ENCODE measurements around the gene PROM1. TPM values are rescaled to one million over a fixed set of nuclear protein-coding genes. Genes with fewer than 3 reads are reported as not detected.

PROM1 gene
- total and polyA plus RNA-seq, 2 of the 8 experiments (the other 6 are each of a cell fraction or from before 2014, with no cell fraction given) = 36.0 to 59.7 TPM

DNA sequence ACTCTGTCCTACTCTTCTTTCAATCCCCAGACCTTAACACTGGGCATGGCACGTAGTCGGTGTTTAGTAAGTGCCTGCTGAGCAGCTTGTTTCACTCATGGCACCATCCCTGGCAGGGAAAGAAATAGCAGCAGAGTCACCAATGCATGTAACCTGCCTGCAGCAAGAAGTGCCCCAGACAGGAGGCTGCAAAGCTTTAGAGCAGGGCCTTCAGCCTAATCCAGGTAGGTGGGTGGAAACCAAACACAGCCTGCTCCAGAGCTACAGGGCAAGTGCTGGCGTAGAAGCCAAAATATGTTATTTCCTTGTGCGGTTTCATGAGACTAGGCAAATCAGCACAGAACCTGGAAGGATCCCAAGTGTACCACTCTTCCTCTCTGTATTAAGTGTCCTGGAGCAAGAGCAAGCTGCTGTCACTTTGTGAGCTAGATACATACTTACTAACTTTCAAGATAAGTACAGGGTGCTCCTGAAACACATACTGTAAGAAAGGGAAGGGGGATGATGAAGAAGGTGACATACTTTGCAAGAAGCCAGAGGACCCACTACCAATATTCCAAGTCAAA lies 5.5 kb downstream of the PROM1 start:
- no peak overlapping the region for H2BK15ac ChIP-seq (ENCODE audit: low read length)
- no peak for TF ChIP-seq TCF12 (IDR thresholded peaks at IDR 0.05; ENCODE audit: low read depth, low read length)
- H2AK5ac ChIP-seq (ENCODE audit: low read depth, low read length) = peak overlapping the region; percentile 79
- 92% methylated on average over 4 of the region's 4 CpGs; no CpG with 5 or more reads in 1 of the 2 experiments for WGBS, 2 experiments (ENCODE audit: extremely low coverage in 1 of 2, insufficient coverage in 1 of 2, insufficient read length in 1 of 2, insufficient replicate concordance in 2 of 2, low coverage in 1 of 2, low lambda C conversion rate in 2 of 2, missing lambda C conversion rate in 1 of 2)
- H4K8ac ChIP-seq (ENCODE audit: extremely low read depth, insufficient read depth, low read length) = peak overlapping the region; percentile 11; the same call in 1 of the 2 replicates
- H3K4me2 ChIP-seq (ENCODE audit: insufficient read depth in 1 of 2, low read depth in 2 of 2, low read length in 2 of 2) = no peak overlapping the region
- H3K27me3 ChIP-seq (replicated peaks in 1 of 4; ENCODE audit: control insufficient read depth in 3 of 4, extremely low read depth in 1 of 4, insufficient read depth in 3 of 4, low read length in 3 of 4) = peaks cover 0 to 4% (median 2%) of the 10 kb centered on the region in 4 experiments; a peak in 3 of 7 replicates
- H3K4ac ChIP-seq (replicated peaks; ENCODE audit: insufficient read length, low read depth, low read length) = peak overlapping the region; percentile 25
- peaks cover 3 to 21% (median 7%) of the 10 kb centered on the region in 4 experiments; a peak in 6 of 7 replicates for H3K4me1 ChIP-seq (replicated peaks in 1 of 4; ENCODE audit: control insufficient read depth in 3 of 4, insufficient read depth in 4 of 4, low read length in 3 of 4)
- H3K56ac ChIP-seq (replicated peaks; ENCODE audit: insufficient read length, low read depth, low read length) = no peak overlapping the region
- H3K23ac ChIP-seq (ENCODE audit: insufficient read length) = no peak overlapping the region
- H3K23me2 ChIP-seq (ENCODE audit: low read depth, low read length) = peaks cover 6% of the 10 kb centered on the region; the same call in 1 of the 2 replicates
- H3K9me3 ChIP-seq (ENCODE audit: insufficient read depth in 2 of 2, low read depth in 1 of 2, low read length in 1 of 2) = no peaks in the 10 kb centered on the region
- no peak overlapping the region for H2BK20ac ChIP-seq (ENCODE audit: low read length)
- ChIA-PET CTCF (ENCODE audit: partially characterized antibody) (interaction anchor here (0.5 to 1.2 kb wide), 3 partner anchors 10 to 195 kb away, joined by 3 to 5 read pairs (median 3); no protein-coding TSS in a partner anchor), POLR2A (ENCODE audit: partially characterized antibody) (interaction anchor here (0.6 to 7.6 kb wide), 7 partner anchors 9 to 1260 kb away, joined by 3 to 87 read pairs (median 4); no protein-coding TSS in a partner anchor)
- H4K5ac ChIP-seq (ENCODE audit: insufficient read length, low read depth, low read length) = no peak overlapping the region
- peaks cover 13% of the 10 kb centered on the region for H3K79me1 ChIP-seq (ENCODE audit: low read depth, low read length)
- FAIRE-seq = no peak
- no peak overlapping the region for H3K4me3 ChIP-seq (ENCODE audit: extremely low read depth in 1 of 4, insufficient read depth in 2 of 4, low read depth in 3 of 4, low read length in 4 of 4)
- no peak overlapping the region for H2BK120ac ChIP-seq (replicated peaks; ENCODE audit: low read depth, low read length)
- no peak overlapping the region for H3K9ac ChIP-seq (replicated peaks in 1 of 4; ENCODE audit: extremely low read depth in 1 of 4, low read depth in 3 of 4, low read length in 3 of 4)
- no peak overlapping the region; the same call in 1 of the 2 replicates for H2BK12ac ChIP-seq (ENCODE audit: low read depth, low read length)
- peaks cover 0 to 26% (median 9%) of the 10 kb centered on the region in 4 experiments; a peak in 6 of 8 replicates for H3K36me3 ChIP-seq (ENCODE audit: control insufficient read depth in 2 of 4, insufficient read depth in 4 of 4, low read length in 3 of 4)
- H3K27ac ChIP-seq (ENCODE audit: low read depth, low read length) = peak overlapping the region; percentile 9; the same call in 1 of the 2 replicates
- H2BK5ac ChIP-seq (ENCODE audit: low read depth, low read length) = no peak overlapping the region
- peaks cover 2 to 12% of the 10 kb centered on the region in 2 experiments for H4K20me1 ChIP-seq (replicated peaks in 1 of 2; ENCODE audit: control insufficient read depth in 1 of 2, insufficient read depth in 2 of 2, low read length in 2 of 2)
- H3K18ac ChIP-seq (ENCODE audit: extremely low read depth, low read length) = no peak overlapping the region; the same call in 1 of the 2 replicates
- H3K79me2 ChIP-seq (ENCODE audit: control insufficient read depth in 1 of 2, insufficient read depth in 2 of 2, low read length in 2 of 2) = peaks cover 0 to 66% of the 10 kb centered on the region in 2 experiments; a peak in 3 of 4 replicates
- peak overlapping the region; percentile 13 for H4K91ac ChIP-seq (replicated peaks; ENCODE audit: insufficient read length, low read length)
- no peak for DNase-seq (ENCODE audit: low read depth in 1 of 2, low spot score in 2 of 2)
- H2AFZ ChIP-seq (ENCODE audit: low read length) = no peak overlapping the region
- no peak overlapping the region for H3K14ac ChIP-seq (ENCODE audit: insufficient read length)

All from H1 (cell line).